Erythroblast (primary cell): ENCODE results near the gene ESR1.

ENCODE experiments used
- GATA1 ChIP-seq: IDR thresholded peaks from 2 replicates; pipeline ENCODE4 v1.6.1; 2011; ENCODE audit warnings: low read depth, mild to moderate bottlenecking, control low read depth, low read length, moderate library complexity
- POLR2A ChIP-seq: IDR thresholded peaks from 2 replicates; pipeline ENCODE4 v1.6.1; 2011; ENCODE audit warnings: mild to moderate bottlenecking, low read length

- TF ChIP-seq POLR2A: no peak
- TF ChIP-seq GATA1: no peak
Observed at GRCh38 chr6:151808371-151809241, 1.1 kb downstream of the ESR1 start.
